ENCODE measurements around the gene SLC13A5. TPM values are rescaled to one million over a fixed set of nuclear protein-coding genes. Genes with fewer than 3 reads are reported as not detected.

SLC13A5 gene
- total and polyA plus RNA-seq, 9 of the 15 experiments (the other 6 are each of a cell fraction or from before 2014, with no cell fraction given): 0.04 TPM; not detected in 8

GRCh38 chr17:6640536-6641246 is 72.5 kb downstream of the SLC13A5 start, which contains the start of the genes KIAA0753 and TXNDC17 (continued):
- TF ChIP-seq RUNX1 (IDR thresholded peaks at IDR 0.05; ENCODE audit: low read depth) (0 out of 2 replicates have a peak, but pooled peaks have one; percentile 38), YY1 (IDR thresholded peaks at IDR 0.05; ENCODE audit: borderline replicate concordance in 1 of 3, control insufficient read depth in 1 of 3, extremely low read depth in 1 of 3, insufficient read depth in 3 of 3, insufficient read length in 1 of 3, insufficient replicate concordance in 2 of 3, low read depth in 1 of 3, low read length in 2 of 3) (peak in 2 of 3 experiments; percentile 25 to 40), BCLAF1 (IDR thresholded peaks at IDR 0.05; ENCODE audit: borderline replicate concordance in 1 of 2, control insufficient read depth in 1 of 2, low read depth in 2 of 2, low read length in 1 of 2) (no peak), KAT2B (IDR thresholded peaks at IDR 0.05; ENCODE audit: low read depth, low read length) (no peak), CREM (IDR thresholded peaks at IDR 0.05; ENCODE audit: low read depth) (peak; percentile 44), ZNF121 (CRISPR knock-in tag; conservative IDR thresholded peaks at IDR 0.05) (no peak), KDM5B (IDR thresholded peaks at IDR 0.05; ENCODE audit: insufficient replicate concordance, low read depth, low read length) (peak; percentile 87), ELF2 (CRISPR knock-in tag; IDR thresholded peaks at IDR 0.05) (peak; percentile 83; the same call in 1 of the 2 replicates), BRF1 (IDR thresholded peaks at IDR 0.05; ENCODE audit: borderline replicate concordance, extremely low read depth, insufficient read length) (no peak), SRSF3 (IDR thresholded peaks at IDR 0.05; ENCODE audit: insufficient read depth, low read length) (no peak), MNT (conservative IDR thresholded peaks at IDR 0.05) (peak; percentile 67 to 78), CBX3 (IDR thresholded peaks at IDR 0.05; ENCODE audit: borderline replicate concordance in 1 of 2, low read length in 2 of 2) (no peak)
- TF ChIP-seq, protein P1, sequence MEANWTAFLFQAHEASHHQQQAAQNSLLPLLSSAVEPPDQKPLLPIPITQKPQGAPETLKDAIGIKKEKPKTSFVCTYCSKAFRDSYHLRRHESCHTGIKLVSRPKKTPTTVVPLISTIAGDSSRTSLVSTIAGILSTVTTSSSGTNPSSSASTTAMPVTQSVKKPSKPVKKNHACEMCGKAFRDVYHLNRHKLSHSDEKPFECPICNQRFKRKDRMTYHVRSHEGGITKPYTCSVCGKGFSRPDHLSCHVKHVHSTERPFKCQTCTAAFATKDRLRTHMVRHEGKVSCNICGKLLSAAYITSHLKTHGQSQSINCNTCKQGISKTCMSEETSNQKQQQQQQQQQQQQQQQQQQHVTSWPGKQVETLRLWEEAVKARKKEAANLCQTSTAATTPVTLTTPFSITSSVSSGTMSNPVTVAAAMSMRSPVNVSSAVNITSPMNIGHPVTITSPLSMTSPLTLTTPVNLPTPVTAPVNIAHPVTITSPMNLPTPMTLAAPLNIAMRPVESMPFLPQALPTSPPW (CRISPR knock-in tag; IDR thresholded peaks at IDR 0.05): peak; percentile 71
- TF ChIP-seq, protein P2, sequence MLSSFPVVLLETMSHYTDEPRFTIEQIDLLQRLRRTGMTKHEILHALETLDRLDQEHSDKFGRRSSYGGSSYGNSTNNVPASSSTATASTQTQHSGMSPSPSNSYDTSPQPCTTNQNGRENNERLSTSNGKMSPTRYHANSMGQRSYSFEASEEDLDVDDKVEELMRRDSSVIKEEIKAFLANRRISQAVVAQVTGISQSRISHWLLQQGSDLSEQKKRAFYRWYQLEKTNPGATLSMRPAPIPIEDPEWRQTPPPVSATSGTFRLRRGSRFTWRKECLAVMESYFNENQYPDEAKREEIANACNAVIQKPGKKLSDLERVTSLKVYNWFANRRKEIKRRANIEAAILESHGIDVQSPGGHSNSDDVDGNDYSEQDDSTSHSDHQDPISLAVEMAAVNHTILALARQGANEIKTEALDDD (IDR thresholded peaks at IDR 0.05): no peak
